ENCODE measurements around the gene FRG2.
"Not testable (repeated sequence)": the region's sequence is repeated elsewhere in the genome, so short reads cannot be mapped to it uniquely, and the experiment has no call there.

FRG2 gene

GRCh38 chr4:190027156-190027555 lies at the start of gene FRG2:
FRG2 (minus strand) TSS chr4:190027256; CDS start chr4:190027204, 52 bp downstream.
- not testable (repeated sequence) for DNase-seq

GRCh38 chr4:190068351-190068750 lies 41.3 kb upstream of the FRG2 start:
- DNase-seq: not testable (repeated sequence)

DNA sequence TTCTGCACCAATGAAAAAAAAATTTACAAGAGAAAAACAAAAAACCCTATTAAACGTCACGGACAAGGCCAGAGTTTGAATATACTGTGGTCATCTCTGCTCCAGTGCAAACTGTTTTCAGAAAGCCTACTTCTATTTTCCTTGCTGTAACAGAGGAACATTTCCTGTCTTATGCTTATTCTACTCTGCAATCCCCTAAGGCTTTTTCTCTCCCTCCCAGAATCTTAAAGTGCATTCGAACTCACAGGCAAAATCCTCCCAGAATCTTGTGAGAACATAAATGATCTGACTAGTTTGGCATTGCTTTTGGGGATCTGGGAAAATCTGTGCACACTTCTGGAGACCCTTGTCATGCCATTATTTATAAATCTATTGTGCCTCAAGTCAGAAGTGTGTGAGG lies 37.7 kb upstream of the FRG2 start:
- DNase-seq: not testable (repeated sequence)

DNA sequence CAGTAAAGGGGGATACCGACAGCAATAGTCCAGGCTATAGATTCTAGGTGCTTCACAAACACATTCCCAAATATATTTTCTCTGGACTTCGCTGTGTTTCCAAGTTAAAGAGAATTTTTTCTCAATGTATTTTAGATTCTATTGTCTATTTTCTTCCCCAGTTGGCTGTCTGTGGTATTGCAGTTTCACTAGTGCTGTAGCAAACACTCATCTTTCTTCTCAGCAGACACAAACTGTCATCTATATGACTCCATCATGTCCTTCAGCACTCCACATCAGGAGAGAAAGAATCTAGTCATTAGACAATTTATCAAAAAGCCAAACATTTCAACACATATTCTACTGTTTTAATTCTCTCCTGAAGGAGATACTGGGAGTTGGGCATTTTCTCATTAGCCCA lies 37.3 kb upstream of the FRG2 start, which contains the start of gene DBET:
Gene DBET, plus strand, starts transcription at position 161 of the 400 bp plus-strand sequence.
- not testable (repeated sequence) for DNase-seq

DNA sequence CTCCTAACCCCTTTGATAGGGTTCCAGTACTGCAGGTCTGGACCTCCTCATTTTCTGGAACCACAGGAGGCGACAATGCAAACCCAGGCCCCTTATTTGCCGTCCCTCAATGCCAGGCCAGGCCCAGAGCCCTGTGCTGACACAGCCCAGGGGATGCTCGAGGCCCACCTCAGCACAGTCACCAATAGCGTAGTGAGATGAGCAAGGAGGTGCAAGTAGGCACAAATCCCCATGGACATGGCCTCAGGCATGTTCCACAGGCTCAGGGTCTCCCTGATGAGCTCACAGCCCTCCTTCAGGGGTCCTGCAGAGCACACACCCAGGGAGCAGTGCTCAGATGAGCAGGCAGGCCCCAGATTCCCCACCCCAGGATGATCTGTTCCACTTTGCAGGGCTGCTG lies 31.9 kb upstream of the FRG2 start:
- not testable (repeated sequence) for DNase-seq

GRCh38 chr4:190049378-190050239 lies 22.6 kb upstream of the FRG2 start:
- DNase-seq: not testable (repeated sequence)

DNA sequence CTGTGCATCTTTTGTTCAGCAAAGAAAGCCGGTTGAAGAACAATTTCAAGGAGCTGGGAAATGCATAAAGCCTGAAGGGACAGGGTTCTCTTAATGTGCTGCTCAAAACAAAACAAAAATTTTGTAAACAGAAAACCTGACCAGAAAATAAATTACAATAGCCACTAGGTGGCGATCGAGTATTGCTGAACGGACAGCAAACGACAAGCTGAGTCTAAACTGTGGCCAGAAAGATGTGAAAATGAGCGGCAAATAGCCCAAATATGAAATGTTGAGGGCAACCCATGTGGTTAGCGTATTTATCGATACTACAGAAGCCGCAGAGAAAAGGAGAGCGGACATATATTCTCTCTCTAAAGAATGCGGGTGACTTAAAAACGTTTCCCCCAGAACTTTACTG lies 20.6 kb upstream of the FRG2 start:
- not testable (repeated sequence) for DNase-seq

DNA sequence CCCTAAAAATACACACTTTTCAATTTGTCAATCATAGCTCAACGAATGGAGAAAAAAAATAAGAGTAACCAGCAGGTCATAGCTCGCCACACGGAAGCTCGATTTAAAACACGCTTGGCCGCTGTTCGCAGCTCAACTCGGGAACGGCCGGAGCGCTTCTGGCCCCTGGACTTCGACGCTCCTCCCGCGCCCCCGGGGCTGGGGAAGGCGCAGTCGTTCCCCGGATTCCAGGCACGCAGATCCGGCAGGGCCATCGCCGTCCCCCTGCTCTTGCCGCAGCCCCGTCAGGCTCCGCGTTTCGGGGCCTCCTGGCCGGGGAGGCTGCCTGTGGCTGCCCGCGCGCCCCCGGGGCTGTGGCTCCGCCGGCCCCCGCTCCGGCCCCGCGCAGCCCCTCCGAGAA lies 13.8 kb upstream of the FRG2 start:
- not testable (repeated sequence) for DNase-seq

DNA sequence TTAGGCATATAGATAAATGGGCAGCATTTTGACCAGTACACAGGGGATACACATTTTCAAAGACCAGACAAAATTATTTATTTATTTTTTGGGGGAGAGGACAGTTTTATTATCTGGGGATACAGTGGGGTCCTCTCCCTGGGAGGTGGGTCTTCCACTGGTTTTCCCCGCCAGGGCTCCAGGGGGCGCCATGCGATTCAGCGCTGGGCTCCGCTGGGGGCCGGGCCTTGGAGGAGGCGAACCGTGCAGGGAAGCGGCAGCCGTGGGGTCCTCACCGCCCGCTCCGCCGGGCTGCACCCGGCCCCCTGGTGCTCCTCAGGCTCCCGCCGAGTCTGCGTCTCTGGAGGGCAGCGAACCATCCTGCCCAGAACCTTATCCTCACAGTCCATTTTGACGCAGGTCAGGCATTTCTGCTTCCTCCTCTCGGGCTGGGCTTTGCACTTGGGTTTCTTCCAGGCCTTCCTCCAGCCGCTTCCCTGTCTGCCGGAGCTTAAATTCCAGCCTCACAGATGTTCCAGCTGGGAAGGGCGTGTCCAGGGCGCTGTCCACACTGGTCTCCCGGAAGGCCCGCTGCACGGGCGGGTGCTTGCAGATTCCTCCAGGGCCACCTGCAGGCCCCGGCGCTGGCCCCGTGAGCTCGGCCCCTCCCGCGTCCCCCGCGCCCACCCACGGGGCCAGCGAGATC lies 10.8 kb upstream of the FRG2 start:
- DNase-seq: not testable (repeated sequence)

DNA sequence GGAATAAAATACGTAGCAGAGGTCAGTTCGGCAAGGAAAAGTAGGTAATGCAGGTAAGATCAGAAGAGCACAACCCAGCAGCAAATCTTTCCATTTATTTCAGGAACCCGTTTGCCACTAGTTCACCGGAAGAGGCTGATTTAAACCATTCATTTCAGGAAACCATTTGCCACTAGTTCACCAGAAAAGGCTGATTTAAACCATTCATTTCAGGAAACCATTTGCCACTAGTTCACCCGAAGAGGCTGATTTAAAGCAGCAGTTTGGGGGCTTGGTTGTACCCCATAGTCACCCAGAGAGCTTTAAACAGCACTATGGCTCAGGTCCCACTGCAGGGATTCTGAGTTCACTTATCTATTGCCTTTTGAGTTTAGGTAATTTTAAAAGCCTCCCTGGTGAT lies 4.2 kb upstream of the FRG2 start:
- DNase-seq: not testable (repeated sequence)

DNA sequence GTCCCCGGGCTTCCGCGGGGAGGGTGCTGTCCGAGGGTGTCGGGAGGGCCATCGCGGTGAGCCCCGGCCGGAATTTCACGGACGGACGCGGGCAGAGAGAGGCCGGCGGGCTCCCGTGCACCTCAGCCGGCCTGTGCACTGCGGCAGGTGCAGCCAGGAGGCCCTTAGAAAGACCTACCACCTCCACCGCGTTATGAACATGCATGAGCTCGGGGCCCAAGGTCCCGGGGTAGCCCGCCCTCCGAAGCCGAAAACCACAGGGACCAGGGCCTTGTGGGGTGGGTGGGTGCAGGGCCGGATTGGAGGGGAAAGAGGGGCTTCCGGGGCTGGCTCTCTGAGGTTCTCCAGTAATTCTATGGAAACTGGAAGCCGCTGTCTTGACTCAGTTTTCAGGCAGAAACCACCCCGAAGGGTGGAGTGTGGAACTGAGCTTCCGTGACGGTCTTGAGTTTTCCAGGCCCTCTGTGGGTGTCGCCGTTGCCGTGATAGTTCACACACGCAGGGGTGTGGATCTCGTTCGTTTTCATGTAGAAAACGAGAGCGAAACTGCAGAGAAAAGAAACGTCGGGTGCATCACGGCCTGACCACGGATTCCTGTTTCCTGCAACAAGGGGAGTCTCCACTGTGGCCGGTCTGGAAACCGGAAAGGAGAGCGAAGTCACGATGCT lies 4.3 kb downstream of the FRG2 start:
- DNase-seq: not testable (repeated sequence)

DNA sequence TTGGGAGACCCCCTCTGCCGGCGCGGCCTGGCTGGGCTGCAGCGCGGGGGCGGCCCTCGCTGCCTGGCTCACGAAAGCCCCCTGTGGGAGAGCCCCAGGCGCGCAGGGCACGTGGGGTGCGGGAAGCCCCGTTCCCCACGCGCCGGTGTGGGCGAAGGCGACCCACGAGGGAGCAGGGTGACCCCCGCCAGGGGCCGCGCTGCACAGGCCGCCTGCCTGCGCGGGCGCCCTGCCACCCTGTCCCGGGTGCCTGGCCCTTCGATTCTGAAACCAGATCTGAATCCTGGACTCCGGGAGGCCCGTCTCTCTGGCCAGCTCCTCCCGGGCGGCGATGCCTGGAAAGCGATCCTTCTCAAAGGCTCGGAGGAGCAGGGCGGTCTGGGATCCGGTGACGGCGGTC lies 5.1 kb downstream of the FRG2 start:
- not testable (repeated sequence) for DNase-seq

DNA sequence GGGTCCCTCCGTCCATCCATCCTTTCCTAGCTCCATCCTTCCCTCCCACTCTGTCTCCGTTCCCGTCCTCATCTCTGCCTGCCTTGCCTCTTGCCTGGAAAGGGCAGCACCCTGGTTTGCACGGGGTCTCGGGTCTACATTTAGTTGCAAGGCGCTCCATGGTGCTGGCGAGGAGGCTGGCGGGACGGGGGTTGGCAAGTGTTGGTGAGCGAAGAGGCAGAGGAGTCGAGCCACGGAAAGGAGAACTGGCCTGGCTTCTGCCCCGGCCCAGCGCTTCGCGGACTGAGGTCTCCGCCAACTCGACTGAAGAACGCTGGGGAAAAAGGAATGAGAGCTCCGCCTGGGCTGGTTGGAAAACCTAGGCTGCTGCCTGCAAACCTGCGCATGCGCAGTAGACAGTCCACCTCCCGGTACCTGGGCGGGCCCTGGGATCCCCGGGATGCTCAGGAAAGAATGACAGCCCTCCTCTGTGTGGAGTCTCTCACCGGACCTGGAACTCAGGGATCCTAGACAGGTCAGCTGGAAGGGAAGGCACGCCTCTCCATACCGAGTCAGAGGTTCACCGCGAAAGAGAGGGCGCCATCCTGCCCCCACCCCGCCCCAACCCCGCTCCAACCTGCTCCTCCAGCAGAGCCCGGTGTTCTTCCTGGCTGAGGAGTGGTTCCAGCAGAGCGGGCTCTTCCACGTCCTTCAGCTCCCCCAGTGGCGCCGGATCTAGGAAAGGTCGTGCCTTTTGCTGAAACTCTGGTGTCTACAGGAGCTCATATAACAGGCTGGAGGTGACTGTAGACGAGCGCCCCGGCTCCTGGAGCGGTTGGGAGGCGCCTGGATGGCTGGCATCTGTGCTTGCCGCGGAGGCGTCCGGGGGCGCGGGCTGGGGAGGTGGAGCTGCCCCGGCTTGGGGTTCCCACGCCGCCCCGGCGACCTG lies 6.0 kb downstream of the FRG2 start:
- DNase-seq: no peak

DNA sequence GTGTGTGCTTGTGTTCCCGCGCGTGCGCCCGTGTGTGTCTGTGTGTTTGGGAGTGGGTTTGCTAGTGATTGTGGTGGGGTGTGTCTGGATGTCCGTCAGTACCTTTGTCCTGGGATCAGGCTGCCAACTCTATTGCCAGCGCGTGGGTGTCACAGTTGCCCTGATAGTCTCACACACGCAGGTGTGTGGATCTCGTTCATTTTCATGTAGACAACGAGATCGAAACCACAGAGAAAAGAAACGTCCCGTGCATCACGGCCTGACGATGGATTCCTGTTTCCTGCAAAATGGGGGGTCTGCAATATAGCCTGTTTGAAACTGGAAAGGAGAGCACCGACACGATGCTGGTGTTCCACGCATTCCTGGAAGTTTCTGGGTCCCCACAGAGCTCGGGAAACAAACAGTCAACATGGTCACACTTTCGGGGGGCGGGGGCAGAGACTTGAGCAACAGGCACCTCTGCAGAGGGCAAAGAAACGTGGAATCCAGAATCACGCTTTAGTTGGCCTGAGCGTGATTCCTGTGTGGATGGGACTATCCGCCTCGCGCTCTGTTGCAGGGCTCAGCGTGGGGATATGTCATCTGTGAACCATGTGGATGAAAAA lies 7.1 kb downstream of the FRG2 start:
- not testable (repeated sequence) for DNase-seq

DNA sequence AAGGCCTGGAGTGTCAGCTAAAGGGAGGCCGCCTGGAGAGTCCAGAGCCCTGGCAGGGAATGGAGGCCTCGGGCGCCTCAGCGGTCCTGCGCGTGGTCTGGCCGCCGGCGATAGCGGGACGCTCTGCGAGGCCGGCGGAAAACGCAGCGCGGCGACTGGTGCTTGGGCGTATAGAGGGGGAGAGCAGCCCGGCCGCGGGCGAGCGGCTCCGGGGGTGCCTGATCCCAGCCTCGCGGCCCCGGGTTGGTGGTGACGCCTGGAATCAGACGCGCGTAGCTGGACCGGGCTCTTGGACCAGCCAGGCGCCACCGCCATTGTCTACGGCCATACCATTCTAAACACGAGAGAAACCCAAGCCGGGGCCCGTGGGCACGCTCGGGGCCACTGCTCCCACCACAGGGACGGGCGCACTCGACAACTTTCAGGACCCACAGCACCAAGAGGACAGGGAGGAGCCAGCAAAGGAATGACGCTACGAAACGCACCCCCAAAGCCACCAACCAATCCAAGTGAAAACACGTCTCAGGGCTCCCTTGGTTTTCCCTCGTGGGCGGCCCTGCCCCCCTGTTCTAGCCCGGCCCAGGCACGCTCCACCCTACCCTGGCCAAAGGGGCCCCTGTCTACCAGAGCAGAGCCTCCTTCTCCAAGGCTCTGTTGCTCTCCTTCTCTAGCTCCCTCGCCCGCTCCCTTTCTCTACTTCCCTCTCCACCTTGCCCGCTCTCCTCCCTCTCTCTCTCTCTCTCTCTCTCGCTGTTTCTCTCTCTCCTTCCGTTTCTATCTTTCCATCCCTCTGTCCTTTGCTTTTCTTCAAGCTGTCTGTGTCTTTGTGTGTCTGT lies 7.8 kb downstream of the FRG2 start:
- DNase-seq: no peak

DNA sequence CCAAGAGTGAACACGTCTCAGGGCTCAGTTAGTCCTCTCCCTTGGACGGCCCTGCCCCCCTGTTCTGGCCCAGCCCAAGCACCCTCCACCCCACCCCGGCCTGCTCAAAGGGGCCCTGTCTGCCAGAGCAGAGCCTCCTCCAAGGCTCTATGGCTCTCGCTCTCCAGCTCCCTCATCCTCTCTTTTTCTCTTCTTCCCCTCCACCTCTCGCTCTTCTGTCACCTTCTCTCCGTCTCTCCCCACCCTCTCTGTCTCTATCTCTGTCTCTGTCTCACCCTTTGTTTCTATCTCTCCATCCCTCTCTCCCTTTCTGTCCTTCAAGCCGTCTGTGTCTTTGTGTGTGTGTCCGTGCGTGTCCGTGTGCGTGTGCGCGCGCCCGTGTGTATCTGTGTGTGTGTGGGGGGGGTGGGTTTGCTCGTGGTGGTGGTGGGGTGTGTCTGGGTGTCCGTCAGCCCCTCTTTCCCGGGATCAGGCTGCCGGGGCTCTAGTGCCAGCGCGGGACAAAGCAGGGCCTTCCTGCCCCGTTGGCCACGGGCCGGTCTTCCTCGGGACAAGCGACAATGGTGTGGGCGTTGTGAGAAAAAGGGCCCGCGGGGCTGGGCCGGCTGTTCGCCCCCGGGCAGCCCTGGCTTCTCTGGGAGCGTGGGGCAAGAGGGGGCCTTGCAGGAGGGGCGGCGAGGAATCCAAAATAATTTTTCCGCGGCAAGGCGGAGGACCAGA lies 8.7 kb downstream of the FRG2 start:
- DNase-seq: no peak

- DNase-seq: no peak
Observed at GRCh38 chr4:190017357-190018200, 9.5 kb downstream of the FRG2 start.

- DNase-seq: no peak
Observed at GRCh38 chr4:190016369-190017289, 10.4 kb downstream of the FRG2 start.

All from DMS79 treated with DMSO at 0.1 percent for 48 hours (cell line).